HepG2 (cell line): ENCODE measurements around the gene PKD2L2. TPM values are rescaled to one million over a fixed set of nuclear protein-coding genes. Genes with fewer than 3 reads are reported as not detected.

Experiments used
- ATAC-seq: fragments of 200-7000 bp; cut with Tn5 transposase; 3 replicates; pipeline ENCODE4 v1.9.1; 2020; ENCODE audit warnings: mild to moderate bottlenecking, moderate library complexity
- BruUV-seq: library from RNA; stranded (reverse); fragments of 400-500 nt; replicated peaks from 2 replicates; lab custom pipeline; 2021; lab: Mats Ljungman, UMichigan
- CTCF ChIA-PET: fragments of 300-600 bp; formaldehyde crosslinking; extraction: SDS; loops from one replicate; lab custom pipeline; 2021; ENCODE audit warnings: low total read pairs, inconsistent platforms, low intra/inter-chr PET ratio; lab: Yijun Ruan, JAX
- POLR2A ChIA-PET: fragments of 350-600 bp; sonication (Branson Sonifier 250); formaldehyde crosslinking; loops from one replicate; lab custom pipeline; 2020; ENCODE audit warnings: antibody characterized with exemption, inconsistent platforms; lab: Yijun Ruan, JAX
- DNase-seq: peaks from one replicate; pipeline ENCODE4 v3.0.0-alpha.2; 2015; ENCODE audit warnings: low spot score
- FAIRE-seq: peaks from 3 replicates; lab custom pipeline; 2011; peaks lifted over from hg19 to GRCh38; lab: Jason Lieb, UNC
- H2AFZ ChIP-seq: one replicate; pipeline ENCODE4 v1.6.1; 2011; ENCODE audit warnings: low read length, inconsistent platforms
- H3K27ac ChIP-seq: fragments of 300-600 bp; 3 replicates; pipeline ENCODE4 v1.8.0; 2011; ENCODE audit warnings: mixed run types, mild to moderate bottlenecking, mixed read lengths, low read length, inconsistent platforms; ENCODE audit not compliant: insufficient read depth; ENCODE audit errors: extremely low read length
- H3K27me3 ChIP-seq, 2 experiments: fragments of 200-600 bp in 1 of 2; 2 replicates in 1 of 2; 3 replicates in 1 of 2; pipeline versions ENCODE4 v1.6.0 to v1.8.0; 2011; ENCODE audit warnings: low read length in 2 of 2, mild to moderate bottlenecking in 2 of 2, moderate library complexity in 2 of 2, inconsistent platforms in 1 of 2; ENCODE audit not compliant: insufficient read depth in 2 of 2, control insufficient read depth in 1 of 2
- H3K36me3 ChIP-seq, 2 experiments: fragments of 200-600 bp in 1 of 2; replicated peaks in 1 of 2; 2 replicates in 1 of 2; 3 replicates in 1 of 2; pipeline versions ENCODE4 v1.5.1 to v1.8.0; 2011; ENCODE audit warnings: low read length in 2 of 2, inconsistent platforms in 1 of 2; ENCODE audit not compliant: insufficient read depth in 2 of 2, control insufficient read depth in 1 of 2
- H3K4me1 ChIP-seq: 2 replicates; pipeline ENCODE4 v1.5.1; 2012; ENCODE audit warnings: low read length, inconsistent platforms; ENCODE audit not compliant: insufficient read depth
- H3K4me2 ChIP-seq: 2 replicates; pipeline ENCODE4 v1.6.0; 2011; ENCODE audit warnings: low read depth, low read length, inconsistent platforms
- H3K4me3 ChIP-seq, 3 experiments: fragments of 200-600 bp in 1 of 3; sonication (generic), shearing (Covaris generic) in 1 of 3; replicated peaks in 1 of 3; 2 replicates each; pipeline ENCODE4 v1.5.1; 2011 to 2016; ENCODE audit warnings: low read length in 3 of 3, inconsistent platforms in 2 of 3, low read depth in 2 of 3, mild to moderate bottlenecking in 2 of 3, control low read depth in 1 of 3, mixed read lengths in 1 of 3; ENCODE audit not compliant: insufficient read depth in 1 of 3
- H3K79me2 ChIP-seq: one replicate; pipeline ENCODE4 v1.6.1; 2011; ENCODE audit warnings: low read length, inconsistent platforms; ENCODE audit not compliant: insufficient read depth
- H3K9ac ChIP-seq: 2 replicates; pipeline ENCODE4 v1.6.0; 2011; ENCODE audit warnings: mild to moderate bottlenecking, low read depth, low read length, inconsistent platforms; ENCODE audit not compliant: insufficient read depth
- H3K9me3 ChIP-seq: 2 replicates; pipeline ENCODE4 v1.5.1; 2012; ENCODE audit warnings: mild to moderate bottlenecking, low read length
- H4K20me1 ChIP-seq: 2 replicates; pipeline ENCODE4 v1.6.0; 2011; ENCODE audit warnings: inconsistent platforms, mild to moderate bottlenecking, low read length, moderate library complexity; ENCODE audit not compliant: insufficient read depth
- ARNT ChIP-seq: fragments of 450-650 bp; IDR thresholded peaks from 2 replicates; pipeline ENCODE4 v1.6.1; 2017
- FOXP1 ChIP-seq, 2 experiments: fragments of 450-650 bp in 1 of 2; IDR thresholded peaks; 2 replicates each; pipeline ENCODE4 v1.6.1; 2017 to 2018; ENCODE audit warnings: antibody characterized with exemption in 1 of 2
- HOXD1 ChIP-seq: sonication (generic); formaldehyde crosslinking; IDR thresholded peaks from 2 replicates; pipeline ENCODE4 v1.5.0; 2020; ENCODE audit warnings: missing genetic modification reagents
- MAFK ChIP-seq, 2 experiments: IDR thresholded peaks in 1 of 2; conservative IDR thresholded peaks in 1 of 2; 2 replicates each; pipeline ENCODE4 v1.6.1; 2011; ENCODE audit warnings: improper control_type of control experiment in 2 of 2, low read length in 2 of 2
- RBM39 ChIP-seq: fragments of 200-400 bp; formaldehyde crosslinking; IDR thresholded peaks from one replicate; pipeline ENCODE4 v1.6.1; 2018; ENCODE audit warnings: antibody characterized with exemption, mild to moderate bottlenecking, low read depth, low read length; ENCODE audit not compliant: poor library complexity, severe bottlenecking
- SCMH1 ChIP-seq: sonication (generic); formaldehyde crosslinking; IDR thresholded peaks from 2 replicates; pipeline ENCODE4 v1.9.0; 2021; ENCODE audit warnings: missing genetic modification reagents, mild to moderate bottlenecking, borderline replicate concordance
- TAF15 ChIP-seq: fragments of 200-400 bp; formaldehyde crosslinking; IDR thresholded peaks from one replicate; pipeline ENCODE4 v1.6.1; 2018; ENCODE audit warnings: mild to moderate bottlenecking, low read depth, low read length; ENCODE audit not compliant: poor library complexity, severe bottlenecking
- ZC3H4 ChIP-seq: sonication (generic); formaldehyde crosslinking; IDR thresholded peaks from 2 replicates; pipeline ENCODE4 v1.4.0; 2020; ENCODE audit warnings: missing genetic modification reagents, borderline replicate concordance
- ZNF260 ChIP-seq: sonication (generic); formaldehyde crosslinking; IDR thresholded peaks from 2 replicates; pipeline ENCODE4 v1.4.0; 2020; ENCODE audit warnings: missing genetic modification reagents, low read depth, mild to moderate bottlenecking, borderline replicate concordance
- ZNF296 ChIP-seq: sonication (generic); formaldehyde crosslinking; conservative IDR thresholded peaks from 2 replicates; pipeline ENCODE4 v1.5.0; 2020; ENCODE audit warnings: mild to moderate bottlenecking, missing genetic modification reagents
- ZNF441 ChIP-seq: sonication (generic); formaldehyde crosslinking; IDR thresholded peaks from 2 replicates; pipeline ENCODE4 v1.7.0; 2021; ENCODE audit warnings: missing genetic modification reagents, borderline replicate concordance
- ZNF879 ChIP-seq: sonication (generic); formaldehyde crosslinking; IDR thresholded peaks from 2 replicates; pipeline ENCODE4 v1.8.1; 2023; ENCODE audit warnings: missing genetic modification reagents
- ZNF883 ChIP-seq: sonication (generic); formaldehyde crosslinking; IDR thresholded peaks from 2 replicates; pipeline ENCODE4 v1.5.1; 2020; ENCODE audit warnings: mild to moderate bottlenecking, missing genetic modification reagents; ENCODE audit errors: not compliant biosample characterization
- WGBS: methylation state at CpG from one replicate; pipeline ENCODE4 v1.1.6; 2017; ENCODE audit warnings: low lambda C conversion rate; 5-methylcytosine and 5-hydroxymethylcytosine counted together
- in situ Hi-C: cut with HindIII; loops from 2 replicates; pipeline ENCODE4 v1.10.0; 2017; ENCODE audit warnings: low pct_unique_long_range_greater_than_20kb; ENCODE audit not compliant: extremely low pct_ligation_motif_present
- intact Hi-C: fragments of 100-400 bp; cut with micrococcal nuclease; formaldehyde crosslinking; loops from one replicate; pipeline ENCODE4 v1.10.0; 2022; ENCODE audit not compliant: unreplicated experiment
- polyA plus RNA-seq, 8 experiments: library from polyadenylated mRNA; depleted of rRNA in 3 of 8; stranded (reverse) in 7 of 8; unstranded in 1 of 8; fragments of >200 nt; fragmentation: Illumina TruSeq in 4 of 8; extraction: Trizol in 4 of 8; gene quantifications; 2 replicates each; pipeline versions ENCODE4 v1.2.1 to v1.2.3, GENCODE V29; 2011 to 2016; ENCODE audit warnings: low read depth in 4 of 8, missing spikeins in 1 of 8, mixed read lengths in 1 of 8; ENCODE audit not compliant: insufficient read depth in 1 of 8
- total RNA-seq, 5 experiments: library from RNA; depleted of rRNA; stranded (reverse); fragments of >200 nt; fragmentation: Illumina TruSeq; extraction: Trizol; gene quantifications; 2 replicates each; pipeline ENCODE4 v1.2.3, GENCODE V29; 2016; ENCODE audit warnings: low read depth in 1 of 5
- TF ChIP-seq, protein P1 (sequence below): sonication (generic); formaldehyde crosslinking; IDR thresholded peaks from 2 replicates; pipeline ENCODE4 v1.4.0; 2020; ENCODE audit warnings: missing genetic modification reagents
- TF ChIP-seq, protein P2 (sequence below): sonication (generic); formaldehyde crosslinking; IDR thresholded peaks from 2 replicates; pipeline ENCODE4 v1.4.0; 2020; ENCODE audit warnings: missing genetic modification reagents, borderline replicate concordance

Gene PKD2L2
- total and polyA plus RNA-seq, 2 of the 13 experiments (the other 11 are each of a cell fraction or from before 2014, with no cell fraction given) = not detected

DNA sequence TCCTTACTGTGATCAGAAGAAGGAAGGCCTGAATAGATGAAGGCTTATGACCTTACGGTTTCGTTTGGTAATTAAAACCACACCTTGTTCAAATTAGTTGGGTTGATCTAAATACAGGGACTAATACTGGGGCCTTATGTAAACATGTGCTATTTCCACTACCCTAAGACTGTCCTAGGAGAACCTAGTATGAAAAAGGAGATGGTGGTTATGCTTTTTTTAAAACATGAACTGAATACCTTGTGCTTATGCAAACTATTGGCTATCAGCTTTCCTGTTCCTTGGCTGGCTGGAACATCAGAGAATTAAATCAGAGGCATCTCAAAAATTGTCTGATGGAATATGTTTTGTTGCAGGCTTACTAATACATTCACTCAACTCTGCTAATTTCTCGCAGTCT is 17.7 kb upstream of the PKD2L2 start:
- Histone ChIP-seq H3K36me3 (no peaks in the 10 kb centered on the region), H2AFZ (no peak overlapping the region), H3K79me2 (no peaks in the 10 kb centered on the region), H3K4me2 (no peak overlapping the region), H3K27me3 (no peaks in the 10 kb centered on the region; a peak in 1 of 5 replicates), H3K9me3 (no peaks in the 10 kb centered on the region), H3K4me1 (no peaks in the 10 kb centered on the region), H3K9ac (no peak overlapping the region), H4K20me1 (no peaks in the 10 kb centered on the region), H3K4me3 (no peak overlapping the region), H3K27ac (no peak overlapping the region)
- CTCF ChIA-PET = no interaction called here
- no TSS peak for BruUV-seq
- TF ChIP-seq MAFK (conservative IDR thresholded peaks at IDR 0.05 in 1 of 2, IDR thresholded peaks at IDR 0.05 in 1 of 2; ENCODE audit: low read length in 2 of 2) (no peak), ZNF260 (CRISPR knock-in tag) (no peak), ZC3H4 (CRISPR knock-in tag) (no peak), HOXD1 (CRISPR knock-in tag) (no peak), FOXP1 (IDR thresholded peaks at IDR 0.05) (no peak), FOXP1 (CRISPR knock-in tag; IDR thresholded peaks at IDR 0.05) (no peak), ZNF879 (CRISPR knock-in tag) (no peak), ZNF883 (no peak), ZNF296 (CRISPR knock-in tag) (no peak), SCMH1 (CRISPR knock-in tag) (no peak), ZNF441 (CRISPR knock-in tag) (no peak), TAF15 (no peak), ARNT (no peak), RBM39 (no peak)
- TF ChIP-seq, protein P1, sequence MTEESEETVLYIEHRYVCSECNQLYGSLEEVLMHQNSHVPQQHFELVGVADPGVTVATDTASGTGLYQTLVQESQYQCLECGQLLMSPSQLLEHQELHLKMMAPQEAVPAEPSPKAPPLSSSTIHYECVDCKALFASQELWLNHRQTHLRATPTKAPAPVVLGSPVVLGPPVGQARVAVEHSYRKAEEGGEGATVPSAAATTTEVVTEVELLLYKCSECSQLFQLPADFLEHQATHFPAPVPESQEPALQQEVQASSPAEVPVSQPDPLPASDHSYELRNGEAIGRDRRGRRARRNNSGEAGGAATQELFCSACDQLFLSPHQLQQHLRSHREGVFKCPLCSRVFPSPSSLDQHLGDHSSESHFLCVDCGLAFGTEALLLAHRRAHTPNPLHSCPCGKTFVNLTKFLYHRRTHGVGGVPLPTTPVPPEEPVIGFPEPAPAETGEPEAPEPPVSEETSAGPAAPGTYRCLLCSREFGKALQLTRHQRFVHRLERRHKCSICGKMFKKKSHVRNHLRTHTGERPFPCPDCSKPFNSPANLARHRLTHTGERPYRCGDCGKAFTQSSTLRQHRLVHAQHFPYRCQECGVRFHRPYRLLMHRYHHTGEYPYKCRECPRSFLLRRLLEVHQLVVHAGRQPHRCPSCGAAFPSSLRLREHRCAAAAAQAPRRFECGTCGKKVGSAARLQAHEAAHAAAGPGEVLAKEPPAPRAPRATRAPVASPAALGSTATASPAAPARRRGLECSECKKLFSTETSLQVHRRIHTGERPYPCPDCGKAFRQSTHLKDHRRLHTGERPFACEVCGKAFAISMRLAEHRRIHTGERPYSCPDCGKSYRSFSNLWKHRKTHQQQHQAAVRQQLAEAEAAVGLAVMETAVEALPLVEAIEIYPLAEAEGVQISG = no peak
- TF ChIP-seq, protein P2, sequence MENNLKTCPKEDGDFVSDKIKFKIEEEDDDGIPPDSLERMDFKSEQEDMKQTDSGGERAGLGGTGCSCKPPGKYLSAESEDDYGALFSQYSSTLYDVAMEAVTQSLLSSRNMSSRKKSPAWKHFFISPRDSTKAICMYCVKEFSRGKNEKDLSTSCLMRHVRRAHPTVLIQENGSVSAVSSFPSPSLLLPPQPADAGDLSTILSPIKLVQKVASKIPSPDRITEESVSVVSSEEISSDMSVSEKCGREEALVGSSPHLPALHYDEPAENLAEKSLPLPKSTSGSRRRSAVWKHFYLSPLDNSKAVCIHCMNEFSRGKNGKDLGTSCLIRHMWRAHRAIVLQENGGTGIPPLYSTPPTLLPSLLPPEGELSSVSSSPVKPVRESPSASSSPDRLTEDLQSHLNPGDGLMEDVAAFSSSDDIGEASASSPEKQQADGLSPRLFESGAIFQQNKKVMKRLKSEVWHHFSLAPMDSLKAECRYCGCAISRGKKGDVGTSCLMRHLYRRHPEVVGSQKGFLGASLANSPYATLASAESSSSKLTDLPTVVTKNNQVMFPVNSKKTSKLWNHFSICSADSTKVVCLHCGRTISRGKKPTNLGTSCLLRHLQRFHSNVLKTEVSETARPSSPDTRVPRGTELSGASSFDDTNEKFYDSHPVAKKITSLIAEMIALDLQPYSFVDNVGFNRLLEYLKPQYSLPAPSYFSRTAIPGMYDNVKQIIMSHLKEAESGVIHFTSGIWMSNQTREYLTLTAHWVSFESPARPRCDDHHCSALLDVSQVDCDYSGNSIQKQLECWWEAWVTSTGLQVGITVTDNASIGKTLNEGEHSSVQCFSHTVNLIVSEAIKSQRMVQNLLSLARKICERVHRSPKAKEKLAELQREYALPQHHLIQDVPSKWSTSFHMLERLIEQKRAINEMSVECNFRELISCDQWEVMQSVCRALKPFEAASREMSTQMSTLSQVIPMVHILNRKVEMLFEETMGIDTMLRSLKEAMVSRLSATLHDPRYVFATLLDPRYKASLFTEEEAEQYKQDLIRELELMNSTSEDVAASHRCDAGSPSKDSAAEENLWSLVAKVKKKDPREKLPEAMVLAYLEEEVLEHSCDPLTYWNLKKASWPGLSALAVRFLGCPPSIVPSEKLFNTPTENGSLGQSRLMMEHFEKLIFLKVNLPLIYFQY = no peak
- POLR2A ChIA-PET = no interaction called here
- intact Hi-C loops = no loop called here
- in situ Hi-C loops = no loop called here
- DNase-seq = no peak
- no peak for ATAC-seq
- WGBS = 29% methylated on average over 3 of the region's 3 CpGs
- FAIRE-seq = no peak
